ENCODE measurements around the gene PDLIM4. TPM values are rescaled to one million over a fixed set of nuclear protein-coding genes. Genes with fewer than 3 reads are reported as not detected.

The PDLIM4 gene
- total RNA-seq, 1 experiment from 2014 or later = 7.6 TPM

DNA sequence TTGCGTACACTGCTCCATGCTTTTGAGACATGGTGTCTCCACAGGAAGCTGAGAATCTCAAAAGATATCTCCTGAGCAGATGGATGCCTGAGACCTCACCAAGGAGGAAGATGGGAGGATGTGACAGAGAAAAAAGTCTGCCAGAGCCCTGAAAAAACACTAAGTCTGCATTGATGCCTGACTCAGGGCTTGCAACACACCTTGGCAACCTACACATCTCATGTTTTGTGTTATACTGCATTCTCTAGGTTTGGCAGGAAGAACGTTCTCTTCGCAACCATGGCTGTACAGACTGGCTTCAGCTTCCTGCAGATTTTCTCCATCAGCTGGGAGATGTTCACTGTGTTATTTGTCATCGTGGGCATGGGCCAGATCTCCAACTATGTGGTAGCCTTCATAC, 55.9 kb downstream of the PDLIM4 start:
- no peak overlapping the region for H2BK15ac ChIP-seq (ENCODE audit: low read depth, low read length)
- no peaks in the 10 kb centered on the region for H4K20me1 ChIP-seq (ENCODE audit: control insufficient read depth, insufficient read depth, insufficient read length)
- no peak overlapping the region for H3K4me2 ChIP-seq (ENCODE audit: insufficient read depth, insufficient read length, low read length)
- H2AFZ ChIP-seq (ENCODE audit: low read length) = no peak overlapping the region
- H3K79me2 ChIP-seq (ENCODE audit: insufficient read depth, low read length) = no peaks in the 10 kb centered on the region
- Mint-ChIP-seq H3K4me1 (peaks cover 0 to 4% of the 10 kb centered on the region in 2 experiments; a peak in 2 of 4 replicates), H3K36me3 (ENCODE audit: insufficient read depth in 1 of 3, low read depth in 3 of 3) (no peaks in the 10 kb centered on the region), H3K27ac (no peak overlapping the region), H3K9me3 (no peaks in the 10 kb centered on the region; a peak in 1 of 5 replicates), H3K4me3 (no peak overlapping the region), H3K27me3 (ENCODE audit: low read depth) (no peaks in the 10 kb centered on the region)
- no peak overlapping the region for H4K5ac ChIP-seq (ENCODE audit: insufficient read length, low read depth, low read length)
- no peak overlapping the region for H3T11ph ChIP-seq (ENCODE audit: low read length)
- no peak overlapping the region for H3K14ac ChIP-seq (ENCODE audit: insufficient read depth, low read length)
- TF ChIP-seq, protein P1, sequence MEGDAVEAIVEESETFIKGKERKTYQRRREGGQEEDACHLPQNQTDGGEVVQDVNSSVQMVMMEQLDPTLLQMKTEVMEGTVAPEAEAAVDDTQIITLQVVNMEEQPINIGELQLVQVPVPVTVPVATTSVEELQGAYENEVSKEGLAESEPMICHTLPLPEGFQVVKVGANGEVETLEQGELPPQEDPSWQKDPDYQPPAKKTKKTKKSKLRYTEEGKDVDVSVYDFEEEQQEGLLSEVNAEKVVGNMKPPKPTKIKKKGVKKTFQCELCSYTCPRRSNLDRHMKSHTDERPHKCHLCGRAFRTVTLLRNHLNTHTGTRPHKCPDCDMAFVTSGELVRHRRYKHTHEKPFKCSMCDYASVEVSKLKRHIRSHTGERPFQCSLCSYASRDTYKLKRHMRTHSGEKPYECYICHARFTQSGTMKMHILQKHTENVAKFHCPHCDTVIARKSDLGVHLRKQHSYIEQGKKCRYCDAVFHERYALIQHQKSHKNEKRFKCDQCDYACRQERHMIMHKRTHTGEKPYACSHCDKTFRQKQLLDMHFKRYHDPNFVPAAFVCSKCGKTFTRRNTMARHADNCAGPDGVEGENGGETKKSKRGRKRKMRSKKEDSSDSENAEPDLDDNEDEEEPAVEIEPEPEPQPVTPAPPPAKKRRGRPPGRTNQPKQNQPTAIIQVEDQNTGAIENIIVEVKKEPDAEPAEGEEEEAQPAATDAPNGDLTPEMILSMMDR (conservative IDR thresholded peaks at IDR 0.05) = no peak
- no peaks in the 10 kb centered on the region for H3K27me3 ChIP-seq (ENCODE audit: insufficient read depth, low read length)
- no peak overlapping the region for H2BK20ac ChIP-seq (ENCODE audit: low read depth, low read length, poor library complexity, severe bottlenecking)
- H3K4ac ChIP-seq (ENCODE audit: low read depth, low read length) = no peak overlapping the region
- H4K8ac ChIP-seq (replicated peaks; ENCODE audit: insufficient read length, low read depth, low read length) = no peak overlapping the region
- H3K18ac ChIP-seq (ENCODE audit: insufficient read length, low read depth, low read length) = no peak overlapping the region
- H3K9ac ChIP-seq (ENCODE audit: extremely low read depth, insufficient read length, low read length) = no peak overlapping the region
- H3K79me1 ChIP-seq (ENCODE audit: insufficient read depth, low read depth, low read length, poor library complexity, severe bottlenecking) = no peaks in the 10 kb centered on the region
- H3K9me3 ChIP-seq (ENCODE audit: control insufficient read depth, low read depth, low read length) = no peaks in the 10 kb centered on the region
- no peak for DNase-seq
- no CpG with 5 or more reads among the region's 4 CpGs for WGBS (ENCODE audit: extremely low coverage, insufficient read length, low lambda C conversion rate)
- H3K23me2 ChIP-seq (ENCODE audit: insufficient read length, low read depth, low read length, poor library complexity, severe bottlenecking) = no peaks in the 10 kb centered on the region
- H4K91ac ChIP-seq (ENCODE audit: insufficient read length, low read depth, low read length) = no peak overlapping the region
- no peak overlapping the region for H2BK120ac ChIP-seq (ENCODE audit: low read depth, low read length, poor library complexity, severe bottlenecking)
- H3K23ac ChIP-seq (ENCODE audit: insufficient read length, low read depth, low read length) = no peak overlapping the region
- H3K56ac ChIP-seq (ENCODE audit: insufficient read length, low read depth, low read length) = no peak overlapping the region
- no peaks in the 10 kb centered on the region for H3K4me1 ChIP-seq (ENCODE audit: insufficient read depth, low read length)
- H2BK12ac ChIP-seq (ENCODE audit: insufficient read length, low read depth, low read length) = no peak overlapping the region
- H2AK5ac ChIP-seq (ENCODE audit: insufficient read length, low read length) = no peak overlapping the region
- no peak overlapping the region for H2BK5ac ChIP-seq (ENCODE audit: insufficient read length, low read length)
- H3K27ac ChIP-seq (ENCODE audit: insufficient read length, low read depth, low read length) = no peak overlapping the region

All from H9 (cell line).